HepG2 (cell line): Measurements from ENCODE around the gene ITPR1. TPM values are rescaled to one million over a fixed set of nuclear protein-coding genes. Genes with fewer than 3 reads are reported as not detected.

Experiments
- FIP1L1 ChIP-seq: fragments of 200-400 bp; formaldehyde crosslinking; IDR thresholded peaks from 2 replicates; pipeline ENCODE4 v1.6.1; 2018; ENCODE audit warnings: low read depth, mild to moderate bottlenecking, low read length, moderate library complexity, borderline replicate concordance; ENCODE audit not compliant: insufficient read depth
- GATAD2A ChIP-seq: IDR thresholded peaks from 2 replicates; pipeline ENCODE4 v1.6.1; 2016
- HIC2 ChIP-seq: sonication (generic); formaldehyde crosslinking; IDR thresholded peaks from 2 replicates; pipeline ENCODE4 v1.9.0; 2022; ENCODE audit warnings: low read depth, missing genetic modification reagents
- HMGA1 ChIP-seq: sonication (generic); formaldehyde crosslinking; conservative IDR thresholded peaks from 2 replicates; pipeline ENCODE4 v1.4.0; 2020; ENCODE audit warnings: missing genetic modification reagents
- HNF4A ChIP-seq: sonication (generic); formaldehyde crosslinking; IDR thresholded peaks from 2 replicates; pipeline ENCODE4 v1.4.0; 2020; ENCODE audit warnings: missing genetic modification reagents
- MTF1 ChIP-seq: sonication (generic); formaldehyde crosslinking; IDR thresholded peaks from 2 replicates; pipeline ENCODE4 v1.5.0; 2020; ENCODE audit warnings: missing genetic modification reagents
- PAWR ChIP-seq: sonication (generic); formaldehyde crosslinking; IDR thresholded peaks from 2 replicates; pipeline ENCODE4 v1.4.0; 2020; ENCODE audit warnings: missing genetic modification reagents, mild to moderate bottlenecking, borderline replicate concordance
- PHF8 ChIP-seq: sonication (generic); formaldehyde crosslinking; IDR thresholded peaks from 2 replicates; pipeline ENCODE4 v1.5.0; 2020; ENCODE audit warnings: missing genetic modification reagents
- RBM39 ChIP-seq: fragments of 200-400 bp; formaldehyde crosslinking; IDR thresholded peaks from one replicate; pipeline ENCODE4 v1.6.1; 2018; ENCODE audit warnings: antibody characterized with exemption, mild to moderate bottlenecking, low read depth, low read length; ENCODE audit not compliant: poor library complexity, severe bottlenecking
- SPEN ChIP-seq: sonication (generic); formaldehyde crosslinking; IDR thresholded peaks from 2 replicates; pipeline ENCODE4 v1.5.1; 2020; ENCODE audit warnings: low read depth, mild to moderate bottlenecking, missing genetic modification reagents
- SRSF1 ChIP-seq: fragments of 200-400 bp; formaldehyde crosslinking; optimal IDR thresholded peaks from 2 replicates; pipeline ENCODE3; 2017; ENCODE audit warnings: mild to moderate bottlenecking, low read depth, low read length, moderate library complexity
- TSC22D2 ChIP-seq: sonication (generic); formaldehyde crosslinking; IDR thresholded peaks from 2 replicates; pipeline ENCODE4 v1.5.1; 2020; ENCODE audit warnings: missing genetic modification reagents, mild to moderate bottlenecking, borderline replicate concordance
- ZNF317 ChIP-seq: sonication (generic); formaldehyde crosslinking; IDR thresholded peaks from 2 replicates; pipeline ENCODE4 v1.5.0; 2020; ENCODE audit warnings: mild to moderate bottlenecking, missing genetic modification reagents
- ZNF337 ChIP-seq: sonication (generic); formaldehyde crosslinking; IDR thresholded peaks from 2 replicates; pipeline ENCODE4 v1.5.1; 2020; ENCODE audit warnings: missing genetic modification reagents, low read depth, mild to moderate bottlenecking, borderline replicate concordance
- ZNF589 ChIP-seq: sonication (generic); formaldehyde crosslinking; conservative IDR thresholded peaks from 2 replicates; pipeline ENCODE4 v1.8.0; 2022; ENCODE audit warnings: mild to moderate bottlenecking, moderate library complexity, missing genetic modification reagents
- polyA plus RNA-seq, 8 experiments: library from polyadenylated mRNA; depleted of rRNA in 3 of 8; stranded (reverse) in 7 of 8; unstranded in 1 of 8; fragments of >200 nt; fragmentation: Illumina TruSeq in 4 of 8; extraction: Trizol in 4 of 8; gene quantifications; 2 replicates each; pipeline versions ENCODE4 v1.2.1 to v1.2.3, GENCODE V29; 2011 to 2016; ENCODE audit warnings: low read depth in 4 of 8, missing spikeins in 1 of 8, mixed read lengths in 1 of 8; ENCODE audit not compliant: insufficient read depth in 1 of 8
- total RNA-seq, 5 experiments: library from RNA; depleted of rRNA; stranded (reverse); fragments of >200 nt; fragmentation: Illumina TruSeq; extraction: Trizol; gene quantifications; 2 replicates each; pipeline ENCODE4 v1.2.3, GENCODE V29; 2016; ENCODE audit warnings: low read depth in 1 of 5
- TF ChIP-seq, protein P1 (sequence below): sonication (generic); formaldehyde crosslinking; IDR thresholded peaks from 2 replicates; pipeline ENCODE4 v1.4.0; 2020; ENCODE audit warnings: mild to moderate bottlenecking, missing genetic modification reagents
- TF ChIP-seq, protein P2 (sequence below): sonication (generic); formaldehyde crosslinking; IDR thresholded peaks from 2 replicates; pipeline ENCODE4 v1.8.1; 2023; ENCODE audit warnings: mild to moderate bottlenecking, inconsistent platforms, moderate library complexity, missing genetic modification reagents, borderline replicate concordance
- TF ChIP-seq, protein P3 (sequence below): sonication (generic); formaldehyde crosslinking; IDR thresholded peaks from 2 replicates; pipeline ENCODE4 v1.5.0; 2020; ENCODE audit warnings: missing genetic modification reagents
- TF ChIP-seq, protein P4 (sequence below): sonication (generic); formaldehyde crosslinking; IDR thresholded peaks from 2 replicates; pipeline ENCODE4 v1.8.0; 2022; ENCODE audit warnings: mild to moderate bottlenecking, missing genetic modification reagents, moderate library complexity
- TF ChIP-seq, protein P5 (sequence below): sonication (generic); formaldehyde crosslinking; IDR thresholded peaks from 2 replicates; pipeline ENCODE4 v1.8.1; 2023; ENCODE audit warnings: mild to moderate bottlenecking, missing genetic modification reagents

The ITPR1 gene
- total and polyA plus RNA-seq, 2 of the 13 experiments (the other 11 are each of a cell fraction or from before 2014, with no cell fraction given) = 10.0 to 11.4 TPM

GRCh38 chr3:4466741-4467521, 26.2 kb upstream of the ITPR1 start, which contains the start of gene SUMF1 (continued):
- TF ChIP-seq RBM39 = peak; percentile 81
- peak; percentile 91 for TF ChIP-seq SPEN (CRISPR knock-in tag)
- TF ChIP-seq ZNF589 (CRISPR knock-in tag) = no peak; the same call in 1 of the 2 replicates
- peak; percentile 82 for TF ChIP-seq ZNF317 (CRISPR knock-in tag)
- TF ChIP-seq HNF4A (CRISPR knock-in tag) = peak; percentile 72
- TF ChIP-seq, protein P1, sequence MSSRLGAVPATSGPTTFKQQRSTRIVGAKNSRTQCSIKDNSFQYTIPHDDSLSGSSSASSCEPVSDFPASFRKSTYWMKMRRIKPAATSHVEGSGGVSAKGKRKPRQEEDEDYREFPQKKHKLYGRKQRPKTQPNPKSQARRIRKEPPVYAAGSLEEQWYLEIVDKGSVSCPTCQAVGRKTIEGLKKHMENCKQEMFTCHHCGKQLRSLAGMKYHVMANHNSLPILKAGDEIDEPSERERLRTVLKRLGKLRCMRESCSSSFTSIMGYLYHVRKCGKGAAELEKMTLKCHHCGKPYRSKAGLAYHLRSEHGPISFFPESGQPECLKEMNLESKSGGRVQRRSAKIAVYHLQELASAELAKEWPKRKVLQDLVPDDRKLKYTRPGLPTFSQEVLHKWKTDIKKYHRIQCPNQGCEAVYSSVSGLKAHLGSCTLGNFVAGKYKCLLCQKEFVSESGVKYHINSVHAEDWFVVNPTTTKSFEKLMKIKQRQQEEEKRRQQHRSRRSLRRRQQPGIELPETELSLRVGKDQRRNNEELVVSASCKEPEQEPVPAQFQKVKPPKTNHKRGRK = no peak
- TF ChIP-seq, protein P2, sequence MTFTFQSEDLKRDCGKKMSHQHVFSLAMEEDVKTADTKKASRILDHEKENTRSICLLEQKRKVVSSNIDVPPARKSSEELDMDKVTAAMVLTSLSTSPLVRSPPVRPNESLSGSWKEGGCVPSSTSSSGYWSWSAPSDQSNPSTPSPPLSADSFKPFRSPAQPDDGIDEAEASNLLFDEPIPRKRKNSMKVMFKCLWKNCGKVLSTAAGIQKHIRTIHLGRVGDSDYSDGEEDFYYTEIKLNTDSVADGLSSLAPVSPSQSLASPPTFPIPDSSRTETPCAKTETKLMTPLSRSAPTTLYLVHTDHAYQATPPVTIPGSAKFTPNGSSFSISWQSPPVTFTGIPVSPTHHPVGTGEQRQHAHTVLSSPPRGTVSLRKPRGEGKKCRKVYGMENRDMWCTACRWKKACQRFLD (CRISPR knock-in tag) = peak; percentile 95
- TF ChIP-seq, protein P3, sequence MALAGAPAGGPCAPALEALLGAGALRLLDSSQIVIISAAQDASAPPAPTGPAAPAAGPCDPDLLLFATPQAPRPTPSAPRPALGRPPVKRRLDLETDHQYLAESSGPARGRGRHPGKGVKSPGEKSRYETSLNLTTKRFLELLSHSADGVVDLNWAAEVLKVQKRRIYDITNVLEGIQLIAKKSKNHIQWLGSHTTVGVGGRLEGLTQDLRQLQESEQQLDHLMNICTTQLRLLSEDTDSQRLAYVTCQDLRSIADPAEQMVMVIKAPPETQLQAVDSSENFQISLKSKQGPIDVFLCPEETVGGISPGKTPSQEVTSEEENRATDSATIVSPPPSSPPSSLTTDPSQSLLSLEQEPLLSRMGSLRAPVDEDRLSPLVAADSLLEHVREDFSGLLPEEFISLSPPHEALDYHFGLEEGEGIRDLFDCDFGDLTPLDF (CRISPR knock-in tag) = peak; percentile 22; the same call in 1 of the 2 replicates
- peak; percentile 51 for TF ChIP-seq SRSF1
- peak; percentile 98 for TF ChIP-seq PHF8 (CRISPR knock-in tag)
- TF ChIP-seq MTF1 = no peak
- no peak for TF ChIP-seq FIP1L1
- TF ChIP-seq, protein P4, sequence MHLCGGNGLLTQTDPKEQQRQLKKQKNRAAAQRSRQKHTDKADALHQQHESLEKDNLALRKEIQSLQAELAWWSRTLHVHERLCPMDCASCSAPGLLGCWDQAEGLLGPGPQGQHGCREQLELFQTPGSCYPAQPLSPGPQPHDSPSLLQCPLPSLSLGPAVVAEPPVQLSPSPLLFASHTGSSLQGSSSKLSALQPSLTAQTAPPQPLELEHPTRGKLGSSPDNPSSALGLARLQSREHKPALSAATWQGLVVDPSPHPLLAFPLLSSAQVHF (CRISPR knock-in tag) = peak; percentile 20
- TF ChIP-seq, protein P5, sequence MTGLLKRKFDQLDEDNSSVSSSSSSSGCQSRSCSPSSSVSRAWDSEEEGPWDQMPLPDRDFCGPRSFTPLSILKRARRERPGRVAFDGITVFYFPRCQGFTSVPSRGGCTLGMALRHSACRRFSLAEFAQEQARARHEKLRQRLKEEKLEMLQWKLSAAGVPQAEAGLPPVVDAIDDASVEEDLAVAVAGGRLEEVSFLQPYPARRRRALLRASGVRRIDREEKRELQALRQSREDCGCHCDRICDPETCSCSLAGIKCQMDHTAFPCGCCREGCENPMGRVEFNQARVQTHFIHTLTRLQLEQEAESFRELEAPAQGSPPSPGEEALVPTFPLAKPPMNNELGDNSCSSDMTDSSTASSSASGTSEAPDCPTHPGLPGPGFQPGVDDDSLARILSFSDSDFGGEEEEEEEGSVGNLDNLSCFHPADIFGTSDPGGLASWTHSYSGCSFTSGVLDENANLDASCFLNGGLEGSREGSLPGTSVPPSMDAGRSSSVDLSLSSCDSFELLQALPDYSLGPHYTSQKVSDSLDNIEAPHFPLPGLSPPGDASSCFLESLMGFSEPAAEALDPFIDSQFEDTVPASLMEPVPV (CRISPR knock-in tag) = peak; percentile 88; the same call in 1 of the 2 replicates
- peak; percentile 71 for TF ChIP-seq GATAD2A (CRISPR knock-in tag)
- TF ChIP-seq HMGA1 (CRISPR knock-in tag) = no peak
- TF ChIP-seq PAWR = peak; percentile 75; the same call in 1 of the 2 replicates
- 0 out of 2 replicates have a peak, but pooled peaks have one; percentile 49 for TF ChIP-seq HIC2 (CRISPR knock-in tag)
- 0 out of 2 replicates have a peak, but pooled peaks have one; percentile 61 for TF ChIP-seq ZNF337 (CRISPR knock-in tag)
- TF ChIP-seq TSC22D2 = peak; percentile 56; the same call in 1 of the 2 replicates
